Measurements from ENCODE around the gene SLC40A1.
A peak's percentile ranks its signal among the peaks of the same experiment; 100 is the strongest.

DNA sequence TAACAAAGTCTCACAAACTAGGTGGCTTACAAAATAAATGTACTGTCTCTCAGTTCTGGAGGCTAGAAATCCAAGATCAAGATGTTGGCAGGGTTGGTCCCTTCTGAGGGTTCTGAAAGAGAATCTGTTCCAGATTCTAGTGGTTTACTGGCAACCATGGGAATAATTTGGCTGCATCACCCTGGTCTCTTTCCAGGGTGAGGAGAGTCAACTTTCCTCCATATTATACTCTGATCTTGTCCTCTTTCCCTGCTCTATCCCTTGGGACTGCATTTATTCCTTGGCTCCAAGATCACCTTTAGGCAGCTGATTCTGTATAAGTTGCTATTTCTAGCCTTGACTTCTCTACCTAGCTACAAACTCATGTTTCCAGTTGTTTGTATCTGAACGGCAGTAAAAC is 35.2 kb downstream of the SLC40A1 start:
- TF ChIP-seq, protein P1, sequence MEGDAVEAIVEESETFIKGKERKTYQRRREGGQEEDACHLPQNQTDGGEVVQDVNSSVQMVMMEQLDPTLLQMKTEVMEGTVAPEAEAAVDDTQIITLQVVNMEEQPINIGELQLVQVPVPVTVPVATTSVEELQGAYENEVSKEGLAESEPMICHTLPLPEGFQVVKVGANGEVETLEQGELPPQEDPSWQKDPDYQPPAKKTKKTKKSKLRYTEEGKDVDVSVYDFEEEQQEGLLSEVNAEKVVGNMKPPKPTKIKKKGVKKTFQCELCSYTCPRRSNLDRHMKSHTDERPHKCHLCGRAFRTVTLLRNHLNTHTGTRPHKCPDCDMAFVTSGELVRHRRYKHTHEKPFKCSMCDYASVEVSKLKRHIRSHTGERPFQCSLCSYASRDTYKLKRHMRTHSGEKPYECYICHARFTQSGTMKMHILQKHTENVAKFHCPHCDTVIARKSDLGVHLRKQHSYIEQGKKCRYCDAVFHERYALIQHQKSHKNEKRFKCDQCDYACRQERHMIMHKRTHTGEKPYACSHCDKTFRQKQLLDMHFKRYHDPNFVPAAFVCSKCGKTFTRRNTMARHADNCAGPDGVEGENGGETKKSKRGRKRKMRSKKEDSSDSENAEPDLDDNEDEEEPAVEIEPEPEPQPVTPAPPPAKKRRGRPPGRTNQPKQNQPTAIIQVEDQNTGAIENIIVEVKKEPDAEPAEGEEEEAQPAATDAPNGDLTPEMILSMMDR (IDR thresholded peaks at IDR 0.05): no peak
- TF ChIP-seq POLR2AphosphoS5 (IDR thresholded peaks at IDR 0.05) (peak; percentile 7), POLR2A (IDR thresholded peaks at IDR 0.05) (no peak)
